ENCODE measurements around the gene DHRS3.

Gene DHRS3

DNA sequence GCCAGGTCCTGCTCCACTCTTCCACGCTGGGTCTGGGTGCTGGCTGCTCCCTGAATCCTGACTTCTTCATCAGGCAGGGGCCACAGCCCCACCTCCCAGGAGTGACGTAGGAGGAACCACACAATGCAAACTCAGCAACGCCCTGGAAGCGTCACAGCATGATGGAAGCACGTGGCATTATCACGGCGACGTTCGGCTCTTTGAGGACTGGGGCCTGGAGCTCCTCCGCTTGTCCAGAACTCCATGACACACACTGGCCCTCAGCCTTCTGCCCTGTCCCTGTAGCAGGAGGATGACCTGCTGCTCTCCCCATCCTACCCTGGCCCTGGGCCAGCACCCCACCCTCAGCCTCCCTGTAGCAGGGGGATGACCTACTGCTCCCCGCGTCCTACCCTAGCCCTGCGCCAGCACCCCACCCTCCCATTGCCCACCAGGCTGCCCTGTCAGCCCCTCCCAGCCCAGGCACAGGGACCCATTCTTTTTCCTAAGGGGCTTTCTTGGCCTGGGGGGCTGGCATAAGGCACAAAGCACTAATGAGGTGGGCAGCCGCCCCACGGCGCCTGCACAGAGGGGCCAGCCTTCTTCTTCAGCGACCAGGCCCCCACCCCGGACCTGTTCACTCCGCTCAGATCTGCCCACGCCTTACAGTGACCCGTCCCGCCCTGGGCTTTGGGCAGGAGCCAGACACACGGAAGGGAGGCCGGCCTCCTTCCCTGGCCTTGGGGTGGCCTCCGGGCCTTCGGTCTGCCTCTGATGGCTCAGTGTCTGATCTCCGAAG lies 65.7 kb downstream of the DHRS3 start:
- H3K79me2 ChIP-seq (ENCODE audit: control insufficient read depth, insufficient read depth, low read length, unreplicated experiment) = no peaks in the 10 kb centered on the region
- H3K27ac ChIP-seq (ENCODE audit: low read depth, low read length) = no peak overlapping the region
- no peak overlapping the region for H2AFZ ChIP-seq (ENCODE audit: low read length, unreplicated experiment)
- no peak overlapping the region for H3K4me3 ChIP-seq (ENCODE audit: low read depth, low read length)
- H3K27me3 ChIP-seq (ENCODE audit: insufficient read depth, low read length) = no peaks in the 10 kb centered on the region
- H3K4me1 ChIP-seq (ENCODE audit: control insufficient read depth, insufficient read depth, low read length, unreplicated experiment) = peaks cover 23% of the 10 kb centered on the region
- no peaks in the 10 kb centered on the region for H3K36me3 ChIP-seq (ENCODE audit: insufficient read depth, low read length)

GRCh38 chr1:12551584-12551983 lies 66.4 kb downstream of the DHRS3 start:
- H3K27me3 ChIP-seq (ENCODE audit: insufficient read depth, low read length) = no peaks in the 10 kb centered on the region
- H2AFZ ChIP-seq (ENCODE audit: low read length, unreplicated experiment) = no peak overlapping the region
- no peak overlapping the region for H3K27ac ChIP-seq (ENCODE audit: low read depth, low read length)
- peaks cover 17% of the 10 kb centered on the region for H3K4me1 ChIP-seq (ENCODE audit: control insufficient read depth, insufficient read depth, low read length, unreplicated experiment)
- no peak overlapping the region for H3K4me3 ChIP-seq (ENCODE audit: low read depth, low read length)
- H3K79me2 ChIP-seq (ENCODE audit: control insufficient read depth, insufficient read depth, low read length, unreplicated experiment) = no peaks in the 10 kb centered on the region
- no peaks in the 10 kb centered on the region for H3K36me3 ChIP-seq (ENCODE audit: insufficient read depth, low read length)

- peaks cover 16% of the 10 kb centered on the region for H3K4me1 ChIP-seq (ENCODE audit: control insufficient read depth, insufficient read depth, low read length, unreplicated experiment)
- H3K27me3 ChIP-seq (ENCODE audit: insufficient read depth, low read length) = no peaks in the 10 kb centered on the region
- peak overlapping the region; percentile 64 for H3K27ac ChIP-seq (ENCODE audit: low read depth, low read length)
- H3K36me3 ChIP-seq (ENCODE audit: insufficient read depth, low read length) = no peaks in the 10 kb centered on the region
- no peak overlapping the region for H2AFZ ChIP-seq (ENCODE audit: low read length, unreplicated experiment)
- H3K4me3 ChIP-seq (ENCODE audit: low read depth, low read length) = peak overlapping the region; percentile 57
- H3K79me2 ChIP-seq (ENCODE audit: control insufficient read depth, insufficient read depth, low read length, unreplicated experiment) = no peaks in the 10 kb centered on the region
Measured at GRCh38 chr1:12549460-12550349, 68.3 kb downstream of the DHRS3 start.

DNA sequence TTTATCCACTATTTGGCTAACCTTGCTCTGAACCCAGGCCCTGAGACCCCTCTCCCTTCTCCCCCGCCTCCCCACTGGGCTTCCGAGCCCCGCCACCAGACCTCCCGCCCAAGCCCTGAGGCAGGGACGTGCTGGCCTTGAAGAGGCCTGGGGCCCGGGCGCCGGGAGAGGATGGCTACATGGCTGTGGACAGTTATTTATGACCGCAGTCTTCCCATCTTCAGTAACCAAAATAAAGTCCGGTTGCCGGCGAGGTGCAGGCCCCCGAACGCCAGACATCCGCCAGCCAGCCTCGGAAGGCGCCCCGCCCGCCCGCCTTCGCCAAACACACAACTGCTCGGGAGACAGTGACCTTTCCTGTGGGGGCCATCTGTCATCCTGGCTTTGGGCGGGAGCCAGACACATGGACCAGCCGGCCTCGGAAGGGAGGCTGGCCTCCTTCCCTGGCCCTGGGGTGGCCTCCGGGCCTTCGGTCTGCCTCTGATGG lies 69.0 kb downstream of the DHRS3 start:
- peak overlapping the region; percentile 64 for H3K27ac ChIP-seq (ENCODE audit: low read depth, low read length)
- no peak overlapping the region for H3K4me3 ChIP-seq (ENCODE audit: low read depth, low read length)

GRCh38 chr1:12548279-12548972 lies 69.6 kb downstream of the DHRS3 start:
- Histone ChIP-seq H3K27me3 (ENCODE audit: insufficient read depth, low read length) (no peaks in the 10 kb centered on the region), H3K4me3 (ENCODE audit: low read depth, low read length) (no peak overlapping the region), H3K27ac (ENCODE audit: low read depth, low read length) (no peak overlapping the region), H3K4me1 (ENCODE audit: control insufficient read depth, insufficient read depth, low read length, unreplicated experiment) (peaks cover 16% of the 10 kb centered on the region), H2AFZ (ENCODE audit: low read length, unreplicated experiment) (no peak overlapping the region), H3K79me2 (ENCODE audit: control insufficient read depth, insufficient read depth, low read length, unreplicated experiment) (no peaks in the 10 kb centered on the region), H3K36me3 (ENCODE audit: insufficient read depth, low read length) (no peaks in the 10 kb centered on the region)

More for the DNA sequence above, 69.0 kb downstream of the DHRS3 start:
- H3K79me2 ChIP-seq (ENCODE audit: control insufficient read depth, insufficient read depth, low read length, unreplicated experiment) = no peaks in the 10 kb centered on the region
- no peak overlapping the region for H2AFZ ChIP-seq (ENCODE audit: low read length, unreplicated experiment)
- H3K27me3 ChIP-seq (ENCODE audit: insufficient read depth, low read length) = no peaks in the 10 kb centered on the region
- no peaks in the 10 kb centered on the region for H3K36me3 ChIP-seq (ENCODE audit: insufficient read depth, low read length)
- peaks cover 16% of the 10 kb centered on the region for H3K4me1 ChIP-seq (ENCODE audit: control insufficient read depth, insufficient read depth, low read length, unreplicated experiment)

- no peaks in the 10 kb centered on the region for H3K27me3 ChIP-seq (ENCODE audit: insufficient read depth, low read length)
- peaks cover 16% of the 10 kb centered on the region for H3K4me1 ChIP-seq (ENCODE audit: control insufficient read depth, insufficient read depth, low read length, unreplicated experiment)
- H3K36me3 ChIP-seq (ENCODE audit: insufficient read depth, low read length) = no peaks in the 10 kb centered on the region
- H3K4me3 ChIP-seq (ENCODE audit: low read depth, low read length) = no peak overlapping the region
- no peak overlapping the region for H2AFZ ChIP-seq (ENCODE audit: low read length, unreplicated experiment)
- no peak overlapping the region for H3K27ac ChIP-seq (ENCODE audit: low read depth, low read length)
- no peaks in the 10 kb centered on the region for H3K79me2 ChIP-seq (ENCODE audit: control insufficient read depth, insufficient read depth, low read length, unreplicated experiment)
Measured at GRCh38 chr1:12547586-12548225, 70.3 kb downstream of the DHRS3 start.

DNA sequence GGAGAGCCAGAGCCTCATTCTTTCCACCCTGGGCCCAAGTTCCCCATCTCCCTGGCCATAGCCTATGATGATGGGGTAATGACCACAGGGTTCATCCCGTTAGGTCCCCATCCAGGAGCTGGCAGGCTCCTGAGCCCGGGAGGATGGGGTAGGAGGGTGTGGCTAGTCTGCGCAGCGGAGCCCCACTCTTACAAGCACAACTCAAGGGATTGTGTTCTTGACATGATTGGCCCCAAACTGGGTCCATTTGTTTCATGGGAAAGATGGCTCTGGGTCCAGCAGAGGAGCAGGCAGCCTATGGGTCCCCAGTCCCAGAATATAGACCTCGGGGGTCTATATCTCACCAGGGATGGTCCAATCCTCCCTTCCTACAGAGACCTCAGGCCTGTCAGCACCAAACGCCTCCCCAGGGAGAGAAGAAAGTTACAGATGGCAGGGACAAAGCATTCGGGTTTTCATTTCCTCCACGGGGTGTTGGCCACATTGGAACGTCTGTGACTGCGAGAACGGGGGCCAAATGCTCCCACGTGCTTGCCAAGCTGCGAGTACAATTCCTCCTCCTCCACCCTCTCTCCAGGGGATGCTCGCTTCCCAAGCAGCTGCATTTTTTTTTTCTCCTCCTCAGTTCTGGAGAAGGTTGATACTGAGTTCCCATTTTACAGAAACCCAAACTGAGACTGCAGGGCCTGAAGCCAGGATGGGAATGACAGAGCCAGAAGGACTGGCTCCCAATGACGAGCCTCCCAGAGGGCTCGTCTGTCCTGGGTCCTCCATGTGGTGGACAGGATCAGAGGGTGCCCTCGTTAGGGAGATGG lies 71.0 kb downstream of the DHRS3 start:
- Histone ChIP-seq H3K79me2 (ENCODE audit: control insufficient read depth, insufficient read depth, low read length, unreplicated experiment) (no peaks in the 10 kb centered on the region), H3K27me3 (ENCODE audit: insufficient read depth, low read length) (no peaks in the 10 kb centered on the region), H3K4me3 (ENCODE audit: low read depth, low read length) (no peak overlapping the region), H2AFZ (ENCODE audit: low read length, unreplicated experiment) (no peak overlapping the region), H3K36me3 (ENCODE audit: insufficient read depth, low read length) (no peaks in the 10 kb centered on the region), H3K27ac (ENCODE audit: low read depth, low read length) (no peak overlapping the region), H3K4me1 (ENCODE audit: control insufficient read depth, insufficient read depth, low read length, unreplicated experiment) (peaks cover 16% of the 10 kb centered on the region)

DNA sequence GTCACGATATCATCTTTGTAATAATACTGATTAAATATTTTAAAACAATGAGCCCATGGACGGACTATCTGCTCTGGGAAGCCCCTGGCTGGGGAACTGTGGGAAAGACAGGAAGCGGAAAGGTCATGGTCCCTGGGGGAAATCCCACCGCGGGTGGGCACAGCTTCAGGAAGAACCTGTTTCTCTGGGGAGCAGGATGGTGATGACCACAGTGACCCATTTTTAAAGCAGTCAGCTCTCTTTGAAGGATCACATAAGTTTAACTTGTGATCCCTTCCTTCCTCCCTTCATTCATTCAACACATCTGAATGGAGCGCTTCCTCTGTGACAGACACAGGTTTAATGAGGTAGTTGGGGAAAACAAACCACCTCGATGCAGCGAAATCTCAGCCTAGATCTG lies 73.0 kb downstream of the DHRS3 start:
- H3K4me1 ChIP-seq (ENCODE audit: control insufficient read depth, insufficient read depth, low read length, unreplicated experiment) = peaks cover 15% of the 10 kb centered on the region
- H3K27me3 ChIP-seq (ENCODE audit: insufficient read depth, low read length) = no peaks in the 10 kb centered on the region
- H2AFZ ChIP-seq (ENCODE audit: low read length, unreplicated experiment) = no peak overlapping the region
- H3K27ac ChIP-seq (ENCODE audit: low read depth, low read length) = no peak overlapping the region
- H3K36me3 ChIP-seq (ENCODE audit: insufficient read depth, low read length) = no peaks in the 10 kb centered on the region
- no peak overlapping the region for H3K4me3 ChIP-seq (ENCODE audit: low read depth, low read length)
- H3K79me2 ChIP-seq (ENCODE audit: control insufficient read depth, insufficient read depth, low read length, unreplicated experiment) = no peaks in the 10 kb centered on the region

DNA sequence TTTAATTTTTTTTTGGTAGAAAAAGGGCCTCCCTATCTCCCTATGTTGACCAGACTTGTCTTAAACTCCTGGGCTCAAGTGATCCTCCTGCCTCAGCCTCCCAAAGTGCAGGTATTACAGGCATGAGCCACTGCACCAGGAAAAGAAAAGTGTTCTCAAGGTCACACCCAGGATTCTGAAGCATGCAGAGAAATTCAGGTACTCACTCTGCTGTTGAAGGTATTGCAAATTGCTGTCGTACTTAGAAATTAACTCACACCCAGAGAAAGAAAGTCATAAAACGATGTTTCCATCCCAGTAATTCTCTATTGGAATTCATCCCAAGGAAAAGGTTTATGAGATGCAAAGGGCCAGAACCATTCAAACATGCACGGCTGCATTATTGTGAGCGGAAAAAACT lies 73.7 kb downstream of the DHRS3 start:
- Histone ChIP-seq H3K4me1 (ENCODE audit: control insufficient read depth, insufficient read depth, low read length, unreplicated experiment) (peaks cover 9% of the 10 kb centered on the region), H3K79me2 (ENCODE audit: control insufficient read depth, insufficient read depth, low read length, unreplicated experiment) (no peaks in the 10 kb centered on the region), H2AFZ (ENCODE audit: low read length, unreplicated experiment) (no peak overlapping the region), H3K4me3 (ENCODE audit: low read depth, low read length) (no peak overlapping the region), H3K27ac (ENCODE audit: low read depth, low read length) (no peak overlapping the region), H3K27me3 (ENCODE audit: insufficient read depth, low read length) (no peaks in the 10 kb centered on the region), H3K36me3 (ENCODE audit: insufficient read depth, low read length) (no peaks in the 10 kb centered on the region)
